Activated CD4-positive, CD25-positive, alpha-beta regulatory T cell treated with anti-CD3 and anti-CD28 coated beads, Interleukin-2, amount 50 U/mL, for 72 hours (primary cell): Measurements from ENCODE around the gene NFATC2.
"Not testable (repeated sequence)": the region's sequence is repeated elsewhere in the genome, so short reads cannot be mapped to it uniquely, and the experiment has no call there.

Experiments
- DNase-seq: peaks from one replicate; pipeline ENCODE4 v3.0.0; 2021

Gene NFATC2

DNA sequence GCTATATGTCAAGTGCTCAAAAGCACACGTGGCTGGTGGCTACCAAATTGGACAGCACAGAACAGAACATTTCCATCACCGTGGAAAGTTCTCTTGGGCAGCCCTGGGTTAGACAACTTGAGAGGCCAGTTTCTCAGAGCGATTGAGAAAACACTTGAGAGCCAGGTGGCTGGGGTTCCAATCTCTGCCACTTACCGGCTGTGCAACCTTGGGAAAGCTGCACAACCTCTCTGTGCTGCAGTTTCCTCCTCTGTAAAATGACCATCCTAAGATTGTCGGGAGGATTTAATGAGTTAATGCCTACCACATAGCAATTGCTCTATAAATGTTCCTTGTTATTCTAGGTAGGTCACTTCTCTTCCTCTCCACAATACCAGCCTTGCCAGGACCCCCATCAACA lies 25.1 kb upstream of the NFATC2 start:
- DNase-seq = no peak

DNA sequence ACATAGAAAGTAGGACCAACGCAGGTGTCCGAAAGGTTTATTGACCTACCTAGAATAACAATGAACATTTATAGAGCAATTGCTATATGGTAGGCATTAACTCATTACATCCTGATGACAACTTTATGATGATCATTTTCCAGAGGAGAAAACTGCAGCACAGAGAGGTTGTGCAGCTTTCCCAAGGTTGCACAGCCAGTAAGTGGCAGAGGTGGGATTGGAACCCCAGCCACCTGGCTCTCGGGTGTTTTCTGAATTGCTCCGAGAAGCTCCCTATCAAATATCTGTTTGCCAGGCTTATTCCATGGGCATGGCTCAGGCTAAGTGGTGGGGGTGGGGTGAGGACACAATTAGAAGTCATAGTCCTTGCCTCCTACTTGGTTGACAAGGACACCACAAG lies 24.1 kb upstream of the NFATC2 start:
- no peak for DNase-seq

DNA sequence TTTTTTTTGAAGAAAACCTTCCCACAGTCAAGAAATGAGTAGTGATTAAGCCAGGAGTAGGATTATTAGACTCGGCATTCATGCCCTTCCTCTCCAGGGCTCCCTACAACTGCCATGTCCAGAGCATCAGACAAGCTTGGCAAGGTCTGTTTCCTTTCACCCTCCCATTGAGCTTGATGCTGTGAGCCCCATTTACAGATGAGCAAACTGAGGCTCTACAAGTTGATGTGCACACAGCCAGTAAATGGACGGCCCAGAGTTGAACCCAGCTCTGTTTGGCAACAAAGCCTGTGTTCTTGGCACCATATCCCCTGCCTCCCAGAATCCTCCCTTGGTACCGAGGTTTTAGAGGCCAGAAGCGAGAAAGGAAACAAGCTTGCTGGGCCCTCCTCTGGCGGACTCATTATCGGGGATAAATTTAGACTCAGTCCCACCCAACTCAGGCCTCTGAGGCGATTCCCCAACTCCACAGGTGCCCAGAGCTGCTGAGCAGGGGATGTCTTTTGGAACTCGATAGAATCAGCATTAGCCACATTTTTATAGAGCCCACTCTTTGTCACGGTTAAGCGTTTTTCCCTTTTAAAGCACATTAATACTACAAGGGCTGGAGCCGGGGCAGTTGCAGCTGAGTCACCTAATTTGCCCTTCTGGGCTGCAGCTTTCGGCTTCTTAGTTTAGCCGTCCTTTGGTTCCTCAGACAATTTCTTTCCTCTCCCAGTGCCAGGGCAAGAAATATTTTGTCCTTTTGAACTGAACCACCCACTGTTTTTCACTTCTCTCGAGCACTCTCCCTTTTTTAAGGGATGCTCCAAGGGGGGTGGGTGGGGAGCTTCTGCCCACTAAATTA lies 23.0 kb upstream of the NFATC2 start:
- DNase-seq = no peak

DNA sequence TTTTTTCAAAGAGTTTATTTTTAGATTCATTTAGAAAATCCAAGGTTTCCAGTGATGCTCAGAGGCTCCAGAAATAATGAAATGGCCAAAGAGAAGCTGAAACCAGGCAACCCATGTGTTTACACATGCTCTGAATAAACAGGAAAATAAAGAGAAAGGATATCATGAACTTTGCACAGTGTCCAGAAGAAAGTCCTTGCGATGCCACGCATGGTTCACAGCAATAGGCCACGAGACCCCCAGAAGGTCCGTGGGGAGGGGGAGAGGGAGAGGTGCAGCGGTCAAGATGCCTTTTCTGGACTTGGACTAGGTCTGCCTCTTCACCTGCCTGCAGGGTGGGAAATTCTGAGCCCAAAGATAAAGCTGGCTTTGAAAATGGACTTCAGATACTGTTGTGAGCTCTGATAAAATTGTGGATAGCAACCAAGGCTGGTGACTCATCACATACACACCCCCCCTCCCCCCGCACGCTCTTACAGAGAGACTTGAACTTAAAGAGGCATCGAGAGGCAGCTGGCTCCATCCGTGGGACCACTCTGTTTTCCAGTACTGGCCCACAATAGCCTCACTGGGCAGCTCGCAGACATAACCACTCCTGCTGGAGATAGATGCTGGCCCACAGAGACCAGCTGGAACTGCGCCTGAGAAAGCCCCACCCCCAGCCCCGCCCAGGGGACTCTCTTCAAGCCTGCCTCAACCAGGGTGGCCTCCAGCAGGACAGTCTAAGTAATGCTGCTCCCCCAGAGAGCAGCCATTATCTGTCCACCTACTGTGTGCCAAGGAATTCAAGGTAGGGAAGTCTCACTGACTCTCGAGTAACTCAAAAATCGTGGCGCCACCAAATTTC lies 21.2 kb upstream of the NFATC2 start:
- no peak for DNase-seq

DNA sequence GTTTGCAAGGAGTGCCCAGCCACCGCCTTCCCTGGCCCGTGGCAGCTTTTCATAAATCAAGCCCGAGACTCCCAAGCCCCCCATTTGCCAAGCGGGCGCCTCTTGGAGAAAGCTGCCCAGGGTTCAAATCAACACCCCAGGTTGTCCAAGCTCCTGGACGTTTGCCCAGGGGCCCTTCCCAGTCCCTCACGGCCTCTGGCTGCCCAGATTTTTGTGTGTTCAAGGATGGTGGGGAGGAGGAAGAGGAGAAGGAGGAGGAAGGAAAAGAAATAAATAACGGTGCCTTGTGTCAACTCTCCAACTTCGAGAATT lies 20.6 kb upstream of the NFATC2 start:
- DNase-seq = no peak

DNA sequence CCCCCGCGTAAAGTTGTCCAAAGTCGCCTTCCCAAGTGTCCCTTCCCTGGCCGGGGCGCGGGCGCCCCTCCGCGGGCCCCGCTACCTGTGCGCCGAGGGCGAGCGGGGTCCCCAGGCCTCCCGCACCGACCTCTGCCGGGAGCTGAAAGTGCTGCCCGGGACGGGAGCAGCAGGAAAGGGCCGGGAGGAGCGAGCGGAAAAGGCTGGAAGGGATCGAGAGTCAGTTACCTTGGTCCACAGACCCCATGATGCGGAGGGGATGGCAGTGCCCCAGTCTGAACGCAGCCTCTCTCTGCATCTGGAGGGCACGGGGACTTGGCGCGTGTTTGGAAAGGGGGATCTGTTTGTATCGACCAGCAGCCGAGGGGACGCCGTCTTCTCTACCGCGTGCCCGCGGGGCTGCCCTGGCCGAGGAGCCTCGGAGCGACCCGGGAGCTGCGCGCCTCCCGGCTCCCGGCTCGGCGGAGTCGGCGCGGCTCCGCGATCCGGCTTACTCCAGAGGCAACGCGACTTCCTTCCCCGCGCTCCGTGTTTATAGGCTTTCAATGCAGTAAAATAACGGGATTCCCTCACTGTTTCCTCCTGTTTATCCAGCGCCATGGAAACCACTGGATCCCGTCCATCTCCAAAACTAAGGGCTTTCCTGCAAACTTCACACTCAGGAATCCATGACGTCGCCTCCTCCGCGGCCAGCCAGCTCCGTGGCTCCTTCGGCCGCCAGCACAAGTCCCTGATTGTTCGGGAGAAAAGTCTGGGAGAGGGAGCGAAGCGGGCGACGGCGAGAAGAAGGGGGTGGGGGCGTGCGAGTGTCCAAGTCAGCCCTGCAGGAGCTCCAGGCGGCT lies 20.0 kb upstream of the NFATC2 start:
- no peak for DNase-seq

DNA sequence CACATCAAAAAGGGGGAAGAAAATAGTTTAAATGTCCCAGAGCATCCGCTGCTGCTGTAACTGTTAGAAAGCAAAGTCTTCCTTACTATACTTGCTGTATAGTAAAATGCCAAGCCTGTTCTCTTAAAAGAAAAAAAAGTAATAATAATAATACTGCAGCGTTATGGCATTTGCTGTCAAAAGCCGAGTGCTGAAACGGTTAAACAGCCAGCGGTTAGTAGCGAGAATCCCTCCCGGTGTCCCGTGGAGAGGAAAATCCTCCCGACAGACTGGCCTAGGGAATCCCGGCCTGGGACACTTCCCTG lies 19.5 kb upstream of the NFATC2 start:
- DNase-seq = no peak

DNA sequence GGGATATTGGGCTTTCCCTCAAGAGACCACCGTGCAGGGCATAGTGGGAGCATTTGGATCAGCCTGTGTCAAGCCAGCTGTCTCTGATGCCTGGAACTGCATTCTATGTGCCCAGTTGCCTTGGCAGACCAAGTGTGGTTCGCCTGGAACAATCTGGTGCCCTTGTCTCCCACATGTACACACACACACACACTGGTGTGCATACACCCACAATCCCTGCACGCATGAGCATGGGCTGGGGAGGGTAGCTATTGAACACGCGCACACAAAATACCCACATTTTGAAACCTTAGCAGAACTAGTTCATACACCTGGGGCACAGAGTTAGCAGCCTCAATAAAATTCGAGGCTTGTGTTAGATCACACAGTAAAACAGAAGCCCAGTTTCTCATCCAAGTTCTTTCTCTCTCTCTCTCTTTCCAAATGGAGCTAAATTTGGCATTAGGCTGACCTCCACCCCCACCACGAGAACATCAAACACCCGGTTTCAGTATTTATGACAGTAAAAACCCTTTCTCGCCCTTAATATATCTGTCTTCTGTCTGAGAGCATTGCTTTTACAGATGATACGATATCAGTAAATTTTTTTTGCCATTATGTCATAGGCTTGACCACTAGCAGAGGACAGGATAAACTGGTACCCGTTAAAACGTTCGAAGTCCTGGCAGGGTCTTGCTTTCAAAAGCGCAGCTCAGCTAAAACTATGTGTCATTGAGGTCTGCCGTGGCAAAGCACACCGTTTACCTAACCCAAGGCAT lies 18.2 kb upstream of the NFATC2 start:
- DNase-seq = no peak

DNA sequence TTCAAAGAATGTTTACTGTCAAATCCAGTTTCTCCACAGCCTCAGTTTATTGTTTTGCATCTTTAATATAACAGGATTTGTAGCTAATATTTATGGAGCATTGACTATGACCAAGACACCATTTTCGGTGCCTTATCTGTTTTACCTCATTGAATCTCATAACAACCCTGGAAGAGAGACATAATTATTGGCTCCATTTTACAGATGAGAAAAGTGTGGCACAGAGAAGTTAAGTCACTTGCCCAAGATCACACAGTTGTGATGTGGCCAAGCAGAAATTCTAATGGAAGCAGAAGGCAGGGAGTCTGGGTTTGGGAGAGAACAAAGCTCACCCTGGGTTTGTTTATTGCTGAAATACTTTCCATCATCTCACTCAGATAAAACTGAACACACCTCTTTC lies 17.5 kb upstream of the NFATC2 start:
- no peak for DNase-seq

DNA sequence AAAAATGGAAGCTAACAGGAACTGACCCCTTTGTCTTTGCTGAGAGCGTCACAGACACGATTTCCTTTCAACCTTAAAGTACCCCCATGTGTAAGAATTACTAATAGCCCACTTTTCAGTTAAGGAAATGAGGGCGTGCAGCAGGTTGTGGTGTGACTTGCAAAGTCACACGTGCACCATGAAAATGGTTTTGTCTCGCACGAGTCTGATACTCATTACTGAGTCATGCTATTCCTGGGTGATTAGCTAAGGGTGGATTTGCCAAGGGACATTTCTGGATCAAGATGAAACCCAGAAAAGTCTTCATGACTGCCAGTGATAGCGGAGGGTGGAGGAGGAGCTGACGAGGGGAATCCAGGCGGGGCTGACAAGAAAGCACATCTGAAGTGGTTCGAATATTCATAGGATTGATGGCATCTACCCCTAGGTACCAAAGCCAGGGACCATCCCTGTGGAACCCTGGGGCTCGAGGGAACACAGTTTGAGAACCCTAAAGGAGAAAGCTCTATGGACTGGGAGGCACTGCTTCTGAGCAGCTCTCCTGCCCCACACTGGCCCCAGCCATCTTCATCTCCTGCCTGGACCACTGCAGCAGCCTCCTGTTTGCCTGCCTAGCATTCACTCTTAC lies 12.1 kb upstream of the NFATC2 start:
- DNase-seq = no peak

DNA sequence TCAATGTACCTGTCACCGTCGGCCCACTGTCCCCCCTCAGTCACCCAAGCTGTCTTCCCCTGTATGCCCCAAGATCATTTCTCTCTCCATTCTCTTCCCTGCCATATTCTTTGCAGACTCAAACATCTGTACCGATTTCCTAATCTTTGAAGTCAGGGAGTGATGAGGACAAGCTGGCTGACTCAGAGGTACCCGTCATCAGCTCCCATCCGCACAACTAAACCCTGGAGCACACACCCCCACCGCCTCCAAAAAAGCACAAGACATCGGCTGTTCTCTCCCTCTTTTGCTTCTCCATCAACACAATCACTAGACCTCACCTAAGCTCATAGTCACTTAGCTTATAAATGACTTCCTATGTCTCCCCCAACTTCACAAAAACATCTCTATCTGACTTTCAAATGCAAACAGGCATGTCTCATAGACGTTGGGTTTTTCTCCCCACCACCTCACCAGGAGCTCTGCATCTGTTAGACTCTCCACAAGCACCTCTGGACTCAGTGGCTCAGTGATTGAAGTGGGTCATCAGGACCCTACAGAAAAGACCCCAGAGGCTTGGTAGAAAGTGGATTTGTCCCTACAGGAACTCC lies 11.5 kb upstream of the NFATC2 start:
- no peak for DNase-seq

DNA sequence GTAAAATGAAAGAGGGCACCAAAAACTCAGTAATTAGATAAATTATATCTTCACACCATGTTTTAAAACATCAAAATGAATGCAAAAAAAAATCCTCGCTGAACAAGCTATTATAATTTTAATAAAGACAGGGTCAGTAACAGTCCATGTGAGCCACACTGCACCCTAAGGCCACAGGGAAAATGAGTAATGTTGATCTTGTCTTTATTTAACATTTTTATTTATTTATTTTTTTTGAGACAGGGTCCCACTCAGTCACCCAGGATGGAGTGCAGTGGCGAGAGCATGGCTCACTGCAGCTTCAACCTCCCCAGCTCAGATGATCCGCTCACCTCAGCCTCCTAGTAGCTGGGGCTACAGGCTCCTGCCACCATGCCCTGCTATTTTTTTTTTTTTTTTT lies 8.7 kb upstream of the NFATC2 start:
- DNase-seq = no peak

DNA sequence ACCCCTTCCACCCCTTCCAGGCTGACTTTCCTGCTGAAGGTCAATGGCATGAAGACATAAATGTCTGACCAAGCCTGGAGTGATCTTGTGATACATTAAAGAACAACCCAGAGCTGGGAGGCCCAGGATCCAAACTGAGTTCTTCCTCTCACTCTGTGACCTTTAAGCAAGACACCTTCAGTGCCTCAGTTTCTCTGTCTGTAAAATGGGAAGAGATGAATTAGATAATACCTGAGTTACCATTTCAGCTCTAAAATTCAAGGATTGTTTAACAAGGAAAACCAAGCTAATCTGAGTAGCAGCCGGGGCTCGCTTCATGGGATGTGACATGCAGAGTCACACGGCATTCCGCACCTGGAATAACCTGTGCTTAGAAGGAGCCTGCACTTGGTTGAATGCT lies 7.0 kb upstream of the NFATC2 start:
- no peak for DNase-seq

DNA sequence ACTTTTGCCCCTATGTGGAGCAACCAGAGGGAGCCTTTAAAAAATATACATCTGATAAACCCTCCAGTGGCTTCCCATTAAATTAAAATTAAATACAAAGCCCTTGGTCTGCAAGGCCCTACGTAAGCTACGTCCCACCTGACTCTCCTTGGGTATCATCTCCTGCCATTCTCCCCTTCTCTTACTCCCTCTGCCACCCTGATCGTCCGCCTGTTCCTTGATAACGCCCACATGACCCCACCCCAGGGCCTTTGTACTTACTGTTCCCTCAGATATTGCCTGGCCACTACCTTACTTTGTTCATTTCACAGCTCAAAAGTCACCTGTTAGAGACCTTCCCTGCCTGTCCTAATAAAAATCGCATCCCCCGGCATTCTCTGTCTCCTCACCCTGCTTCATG lies 5.4 kb upstream of the NFATC2 start:
- DNase-seq = no peak

DNA sequence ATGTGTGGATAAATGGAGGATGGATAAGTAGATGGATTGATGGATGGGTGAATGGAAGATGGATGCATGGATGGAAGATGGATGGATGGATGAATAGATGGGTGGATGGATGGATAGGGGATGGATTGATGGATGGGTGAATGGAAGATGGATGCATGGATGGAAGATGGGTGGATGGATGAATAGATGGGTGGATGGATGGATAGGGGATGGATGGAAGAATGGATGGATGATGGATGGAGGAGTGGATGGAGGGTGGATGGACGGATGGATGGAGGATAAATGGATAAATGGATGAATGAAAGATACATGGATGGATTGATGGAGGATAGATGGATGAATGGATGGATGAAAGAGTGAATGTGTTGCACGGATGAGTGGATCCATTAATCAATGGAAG lies 3.0 kb upstream of the NFATC2 start:
- no peak for DNase-seq

DNA sequence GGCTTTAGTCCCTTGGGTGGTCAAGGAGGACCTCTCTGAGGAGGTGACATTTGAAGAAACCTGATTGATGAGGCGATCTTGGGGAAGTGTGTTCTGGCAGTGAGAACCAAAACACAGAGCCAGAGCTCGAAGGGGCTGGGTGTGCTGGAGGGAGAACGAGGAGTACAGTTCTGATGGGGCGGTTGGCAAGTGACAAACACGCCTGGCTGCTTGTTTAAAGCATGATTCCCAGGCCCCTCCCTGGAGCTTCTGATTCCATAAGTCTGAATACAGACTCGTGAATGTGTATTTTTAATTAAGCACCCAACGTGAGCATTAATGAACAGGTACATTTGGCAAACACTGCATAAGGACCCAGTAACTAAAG lies 886 bp upstream of the NFATC2 start:
- DNase-seq = no peak

DNA sequence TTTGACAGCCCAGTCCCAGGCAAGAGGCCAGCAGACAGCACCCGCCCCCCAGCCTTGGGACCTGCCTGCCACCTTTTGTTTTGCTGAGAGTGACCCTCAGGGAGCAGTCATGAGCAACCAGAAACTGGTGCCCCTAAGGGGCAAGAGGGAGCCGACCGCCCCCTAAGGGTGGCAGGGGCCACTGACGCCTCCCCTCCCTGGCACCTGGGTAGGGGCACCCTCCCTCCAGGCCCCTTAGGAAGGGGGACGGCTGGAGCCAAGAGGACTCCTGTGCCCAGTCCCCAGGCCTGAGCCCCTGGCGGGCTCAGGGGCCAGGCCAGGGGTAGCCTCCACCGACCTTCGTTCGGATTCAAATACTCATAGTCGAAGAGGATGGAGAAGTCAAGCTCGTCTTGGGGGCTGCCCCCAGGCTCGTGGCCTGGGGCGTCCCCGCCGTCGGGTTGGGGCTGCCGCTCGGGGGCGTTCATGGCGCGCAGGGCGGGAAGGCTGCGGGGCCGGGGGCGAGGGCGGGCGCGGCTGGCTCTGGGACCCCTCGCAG lies 417 bp downstream of the NFATC2 start:
- DNase-seq = peak; percentile 70

DNA sequence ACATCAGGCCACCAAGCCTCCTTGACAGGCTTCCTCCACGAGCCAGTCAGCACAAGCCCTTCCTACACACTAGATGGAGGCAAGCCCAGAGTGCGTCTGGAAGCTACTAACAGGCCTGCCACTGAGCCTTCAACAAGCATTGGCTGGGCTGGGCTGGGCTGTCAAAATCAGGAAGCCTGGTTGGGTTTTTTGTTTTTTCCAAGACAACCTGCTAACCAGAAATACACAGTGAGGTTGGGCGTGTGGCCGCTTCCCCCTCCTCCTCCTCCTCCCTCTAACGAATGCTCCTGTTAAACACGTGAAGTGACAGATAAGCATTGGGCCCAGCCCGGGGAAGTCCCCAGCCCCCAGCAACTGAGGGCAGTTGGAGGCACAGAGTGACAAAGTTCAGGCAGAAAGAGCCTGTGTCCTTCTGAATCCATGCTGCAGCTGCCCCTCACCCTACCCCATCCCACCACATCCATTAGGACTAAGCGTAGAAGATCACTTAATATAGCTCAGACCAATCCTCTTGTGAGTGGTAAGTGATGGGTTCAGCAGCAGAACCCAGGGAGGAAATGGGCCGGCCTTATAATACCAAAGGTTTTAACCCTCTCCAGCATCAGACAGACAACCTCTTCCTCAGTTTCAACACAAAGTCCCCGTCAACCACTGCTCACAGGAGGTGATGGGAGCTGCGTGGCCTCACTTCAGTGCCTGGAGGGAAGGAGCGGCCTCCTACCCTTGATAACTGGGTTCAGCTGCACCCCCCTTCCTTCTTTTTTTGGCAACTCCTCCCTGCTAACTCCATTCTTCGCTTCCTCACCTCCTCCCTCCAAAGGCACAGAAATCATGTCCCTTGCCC lies 1.1 kb downstream of the NFATC2 start:
- peak; percentile 71 for DNase-seq

DNA sequence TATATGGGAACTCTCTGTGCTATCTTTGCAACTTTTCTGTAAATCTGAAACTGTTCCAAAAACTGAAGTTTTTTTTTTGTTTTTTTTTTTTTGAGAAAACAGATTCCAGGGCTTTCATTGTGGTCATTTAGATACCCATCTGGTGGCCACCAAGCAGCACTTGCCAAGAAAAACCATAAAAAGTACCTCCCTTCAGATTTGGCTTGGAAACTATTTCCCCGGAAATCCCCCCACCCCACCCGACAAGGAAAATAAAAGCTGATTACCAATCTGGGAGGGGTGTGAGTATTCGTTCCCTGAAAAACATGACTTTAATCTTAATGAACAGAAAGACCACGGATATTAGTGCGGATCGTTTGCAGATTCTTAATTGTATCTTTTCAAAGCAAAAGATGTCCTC lies 1.9 kb downstream of the NFATC2 start:
- no peak for DNase-seq

DNA sequence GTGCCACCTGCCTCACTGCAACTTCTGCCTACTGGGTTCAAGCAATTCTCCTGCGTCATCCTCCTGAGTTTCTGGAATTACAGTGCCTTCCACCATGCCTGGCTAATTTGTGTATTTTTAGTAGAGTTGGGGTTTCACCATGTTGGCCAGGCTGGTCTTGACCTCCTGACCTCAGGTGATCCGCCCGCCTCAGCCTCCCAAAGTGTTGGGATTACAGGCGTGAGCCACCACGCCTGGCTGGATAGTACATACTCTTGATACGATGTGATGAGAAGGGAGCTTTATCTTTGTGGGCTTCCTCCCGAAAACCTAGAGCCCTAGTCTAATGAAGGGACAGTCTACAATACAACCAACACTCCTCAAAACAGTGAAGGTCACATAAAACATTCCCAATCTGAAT lies 2.4 kb downstream of the NFATC2 start:
- DNase-seq = not testable (repeated sequence)
